Loucy (cell line): ENCODE measurements around the gene NUDT16.

Experiments
- H2AFZ ChIP-seq: fragments of 200-600 bp; sonication (generic); 2 replicates; pipeline ENCODE4 v1.6.0; 2016; ENCODE audit warnings: antibody characterized with exemption, mild to moderate bottlenecking, low read length, moderate library complexity
- H3F3A ChIP-seq: fragments of 200-600 bp; 2 replicates; pipeline ENCODE4 v1.6.0; 2016; ENCODE audit warnings: antibody characterized with exemption, low read depth, mild to moderate bottlenecking
- H3K27me3 ChIP-seq: fragments of 200-600 bp; sonication (generic); 2 replicates; pipeline ENCODE4 v1.6.1; 2014; ENCODE audit warnings: low read length, mild to moderate bottlenecking; ENCODE audit not compliant: insufficient read depth, poor library complexity, severe bottlenecking
- H3K36me3 ChIP-seq: fragments of 200-600 bp; sonication (generic); 2 replicates; pipeline ENCODE4 v1.6.1; 2016; ENCODE audit warnings: low read length; ENCODE audit not compliant: insufficient read depth
- H3K4me1 ChIP-seq: fragments of 200-600 bp; sonication (generic); 2 replicates; pipeline ENCODE4 v1.5.1; 2014; ENCODE audit warnings: low read length, mild to moderate bottlenecking; ENCODE audit not compliant: insufficient read depth, poor library complexity, severe bottlenecking
- H3K4me2 ChIP-seq: fragments of 200-600 bp; sonication (generic); 2 replicates; pipeline ENCODE4 v1.6.0; 2014; ENCODE audit warnings: antibody characterized with exemption, low read length, low read depth, mild to moderate bottlenecking; ENCODE audit not compliant: poor library complexity, severe bottlenecking
- H3K4me3 ChIP-seq: fragments of 200-600 bp; sonication (generic); 2 replicates; pipeline ENCODE4 v1.5.1; 2014; ENCODE audit warnings: low read length, mild to moderate bottlenecking, mixed read lengths; ENCODE audit not compliant: poor library complexity, severe bottlenecking
- H3K79me2 ChIP-seq: fragments of 200-600 bp; sonication (generic); 2 replicates; pipeline ENCODE4 v1.6.1; 2014; ENCODE audit warnings: low read length; ENCODE audit not compliant: insufficient read depth
- H3K9ac ChIP-seq: fragments of 200-600 bp; sonication (generic); 2 replicates; pipeline ENCODE4 v1.6.0; 2014; ENCODE audit warnings: mild to moderate bottlenecking, low read depth, low read length, moderate library complexity; ENCODE audit not compliant: poor library complexity, severe bottlenecking
- H3K9me2 ChIP-seq: fragments of 200-600 bp; sonication (generic); replicated peaks from 2 replicates; pipeline ENCODE4 v1.6.1; 2016; ENCODE audit warnings: low read depth, low read length, mixed read lengths
- H3K9me3 ChIP-seq: fragments of 200-600 bp; sonication (generic); 2 replicates; pipeline ENCODE4 v1.6.1; 2014; ENCODE audit warnings: mild to moderate bottlenecking, antibody characterized with exemption, low read length, low read depth; ENCODE audit not compliant: insufficient read depth
- H4K20me1 ChIP-seq: fragments of 200-600 bp; sonication (generic); 2 replicates; pipeline ENCODE4 v1.6.0; 2014; ENCODE audit warnings: antibody characterized with exemption, low read length, mild to moderate bottlenecking; ENCODE audit not compliant: insufficient read depth, poor library complexity, severe bottlenecking
- EZH2phosphoT487 ChIP-seq: fragments of 200-600 bp; IDR thresholded peaks from 2 replicates; pipeline ENCODE4 v1.6.1; 2018; ENCODE audit warnings: antibody characterized with exemption, mild to moderate bottlenecking, moderate library complexity, borderline replicate concordance
- TF ChIP-seq, protein P1 (sequence below): fragments of 200-600 bp; sonication (generic); conservative IDR thresholded peaks from 2 replicates; pipeline ENCODE4 v1.5.1; 2014; ENCODE audit warnings: mild to moderate bottlenecking, antibody characterized with exemption, low read length

Gene NUDT16

DNA sequence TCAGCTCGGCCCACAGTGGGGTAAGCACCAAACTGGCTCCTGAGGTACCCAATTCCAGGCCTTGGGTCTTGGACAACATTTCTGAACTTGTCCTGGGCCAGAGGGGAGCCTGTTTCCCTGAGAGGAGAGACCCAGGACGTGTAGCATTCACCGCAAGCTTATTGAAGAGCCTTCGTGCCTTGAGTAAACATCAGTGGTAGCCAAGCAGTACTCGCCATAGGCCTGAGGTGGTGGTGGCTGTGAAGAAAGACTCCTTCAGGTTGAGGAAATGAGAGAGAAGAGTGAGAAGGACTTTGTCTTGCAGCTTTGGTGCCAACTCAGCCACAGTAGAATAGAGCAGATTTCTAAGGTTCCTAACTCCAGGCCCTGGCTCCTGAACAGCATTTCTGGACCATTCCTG is 50.2 kb downstream of the NUDT16 start:
- H3F3A ChIP-seq: no peaks in the 10 kb centered on the region
- H3K4me3 ChIP-seq: no peak overlapping the region
- no peak overlapping the region for H2AFZ ChIP-seq
- H3K4me2 ChIP-seq: no peak overlapping the region
- no peak overlapping the region for H3K9ac ChIP-seq
- no peaks in the 10 kb centered on the region for H4K20me1 ChIP-seq
- H3K9me3 ChIP-seq: no peaks in the 10 kb centered on the region
- TF ChIP-seq EZH2phosphoT487: no peak
- TF ChIP-seq, protein P1, sequence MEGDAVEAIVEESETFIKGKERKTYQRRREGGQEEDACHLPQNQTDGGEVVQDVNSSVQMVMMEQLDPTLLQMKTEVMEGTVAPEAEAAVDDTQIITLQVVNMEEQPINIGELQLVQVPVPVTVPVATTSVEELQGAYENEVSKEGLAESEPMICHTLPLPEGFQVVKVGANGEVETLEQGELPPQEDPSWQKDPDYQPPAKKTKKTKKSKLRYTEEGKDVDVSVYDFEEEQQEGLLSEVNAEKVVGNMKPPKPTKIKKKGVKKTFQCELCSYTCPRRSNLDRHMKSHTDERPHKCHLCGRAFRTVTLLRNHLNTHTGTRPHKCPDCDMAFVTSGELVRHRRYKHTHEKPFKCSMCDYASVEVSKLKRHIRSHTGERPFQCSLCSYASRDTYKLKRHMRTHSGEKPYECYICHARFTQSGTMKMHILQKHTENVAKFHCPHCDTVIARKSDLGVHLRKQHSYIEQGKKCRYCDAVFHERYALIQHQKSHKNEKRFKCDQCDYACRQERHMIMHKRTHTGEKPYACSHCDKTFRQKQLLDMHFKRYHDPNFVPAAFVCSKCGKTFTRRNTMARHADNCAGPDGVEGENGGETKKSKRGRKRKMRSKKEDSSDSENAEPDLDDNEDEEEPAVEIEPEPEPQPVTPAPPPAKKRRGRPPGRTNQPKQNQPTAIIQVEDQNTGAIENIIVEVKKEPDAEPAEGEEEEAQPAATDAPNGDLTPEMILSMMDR: no peak
- no peaks in the 10 kb centered on the region for H3K4me1 ChIP-seq
- H3K9me2 ChIP-seq: no peaks in the 10 kb centered on the region
- no peaks in the 10 kb centered on the region for H3K27me3 ChIP-seq
- no peaks in the 10 kb centered on the region for H3K79me2 ChIP-seq
- H3K36me3 ChIP-seq: no peaks in the 10 kb centered on the region

DNA sequence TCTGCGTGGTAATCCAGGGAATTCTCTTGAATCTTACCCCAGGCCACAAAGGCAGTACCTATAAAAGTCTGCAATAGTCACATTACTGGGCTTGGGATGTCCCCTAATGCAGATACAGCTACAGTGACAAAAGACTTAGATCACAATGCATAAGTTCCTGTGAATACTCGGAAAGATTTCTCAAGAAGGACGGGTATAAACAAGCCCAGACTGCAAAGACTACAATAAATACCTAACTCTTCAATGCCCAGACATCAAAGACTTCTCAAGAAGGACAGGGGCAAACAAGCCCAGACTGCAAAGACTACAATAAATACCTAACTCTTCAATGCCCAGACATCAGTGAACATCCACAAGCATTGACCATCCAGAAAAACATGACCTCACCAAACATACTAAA is 50.9 kb downstream of the NUDT16 start:
- Histone ChIP-seq H3K9me2 (no peaks in the 10 kb centered on the region), H3F3A (no peaks in the 10 kb centered on the region), H4K20me1 (no peaks in the 10 kb centered on the region), H3K79me2 (no peaks in the 10 kb centered on the region), H3K4me3 (no peak overlapping the region), H3K27me3 (no peaks in the 10 kb centered on the region), H3K4me1 (no peaks in the 10 kb centered on the region), H2AFZ (no peak overlapping the region), H3K9me3 (no peaks in the 10 kb centered on the region), H3K9ac (no peak overlapping the region), H3K4me2 (no peak overlapping the region), H3K36me3 (no peaks in the 10 kb centered on the region)
- TF ChIP-seq, protein P1: no peak
- no peak for TF ChIP-seq EZH2phosphoT487

DNA sequence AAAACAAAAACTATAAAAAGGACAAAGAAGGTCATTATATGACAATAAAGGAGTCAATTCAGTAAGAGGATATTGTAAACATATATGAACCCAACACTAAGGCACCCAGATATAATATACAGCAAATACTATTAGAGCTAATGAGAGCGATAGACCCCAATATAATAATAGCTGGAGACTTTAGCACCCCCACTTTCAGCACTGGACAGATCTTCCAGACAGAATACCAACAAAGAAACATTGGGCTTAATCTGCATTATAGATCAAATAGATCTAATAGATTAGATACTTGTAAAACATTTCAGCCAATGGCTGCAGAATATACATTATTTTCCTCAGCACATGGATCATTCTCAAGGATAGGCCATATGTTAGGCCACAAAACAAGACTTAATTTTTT is 53.4 kb downstream of the NUDT16 start:
- H3K27me3 ChIP-seq: no peaks in the 10 kb centered on the region
- H3K4me2 ChIP-seq: no peak overlapping the region
- no peak for TF ChIP-seq EZH2phosphoT487
- TF ChIP-seq, protein P1: no peak
- H3K9me2 ChIP-seq: no peaks in the 10 kb centered on the region
- H3F3A ChIP-seq: no peaks in the 10 kb centered on the region
- no peak overlapping the region for H3K9ac ChIP-seq
- H3K4me1 ChIP-seq: no peaks in the 10 kb centered on the region
- no peaks in the 10 kb centered on the region for H4K20me1 ChIP-seq
- no peaks in the 10 kb centered on the region for H3K36me3 ChIP-seq
- no peak overlapping the region for H2AFZ ChIP-seq
- no peaks in the 10 kb centered on the region for H3K79me2 ChIP-seq
- H3K4me3 ChIP-seq: no peak overlapping the region
- no peaks in the 10 kb centered on the region for H3K9me3 ChIP-seq
